H1 (cell line): ENCODE results near the gene ZNF804B. TPM values are rescaled to one million over a fixed set of nuclear protein-coding genes. Genes with fewer than 3 reads are reported as not detected.

Experiments used
- CHD2 ChIP-seq: IDR thresholded peaks from 2 replicates; pipeline ENCODE4 v1.6.1; 2012; ENCODE audit warnings: low read length, improper control_type of control experiment
- CTBP2 ChIP-seq: IDR thresholded peaks from 2 replicates; pipeline ENCODE4 v1.7.0; 2011; ENCODE audit warnings: borderline replicate concordance, mild to moderate bottlenecking, moderate library complexity, mixed read lengths, low read length; ENCODE audit not compliant: insufficient read depth, insufficient read length
- GABPA ChIP-seq: IDR thresholded peaks from 2 replicates; pipeline ENCODE4 v1.6.1; 2011; ENCODE audit warnings: mild to moderate bottlenecking, low read length, moderate library complexity, borderline replicate concordance; ENCODE audit not compliant: insufficient read depth
- HDAC2 ChIP-seq, 2 experiments: fragments of 300-600 bp in 1 of 2; sonication (generic) in 1 of 2; IDR thresholded peaks; 2 replicates each; pipeline ENCODE4 v1.6.1; 2011 to 2012; ENCODE audit warnings: low read depth in 2 of 2, low read length in 2 of 2, mild to moderate bottlenecking in 2 of 2, moderate library complexity in 2 of 2, borderline replicate concordance in 1 of 2, inconsistent platforms in 1 of 2
- KDM1A ChIP-seq: fragments of 200-600, 300-600 bp; sonication (generic); IDR thresholded peaks from 2 replicates; pipeline ENCODE4 v1.7.1; 2016; ENCODE audit warnings: mild to moderate bottlenecking, low read length, borderline replicate concordance
- NANOG ChIP-seq: IDR thresholded peaks from 2 replicates; pipeline ENCODE4 v1.6.1; 2011; ENCODE audit warnings: low read length, low read depth, mild to moderate bottlenecking, inconsistent platforms; ENCODE audit not compliant: insufficient read depth, poor library complexity, severe bottlenecking
- RXRA ChIP-seq: IDR thresholded peaks from 2 replicates; pipeline ENCODE4 v1.6.1; 2011; ENCODE audit warnings: low read depth, mild to moderate bottlenecking, low read length, moderate library complexity; ENCODE audit not compliant: insufficient read depth
- SP4 ChIP-seq: IDR thresholded peaks from 2 replicates; pipeline ENCODE4 v1.6.1; 2012; ENCODE audit warnings: low read length, inconsistent platforms
- SRF ChIP-seq: IDR thresholded peaks from 2 replicates; pipeline ENCODE4 v1.6.1; 2011; ENCODE audit warnings: mild to moderate bottlenecking, low read depth, low read length, moderate library complexity
- TAF7 ChIP-seq: optimal IDR thresholded peaks from 2 replicates; pipeline ENCODE3; 2011; ENCODE audit warnings: low read depth, mild to moderate bottlenecking, inconsistent platforms, low read length, moderate library complexity, borderline replicate concordance
- polyA plus RNA-seq, 7 experiments: library from polyadenylated mRNA; depleted of rRNA in 3 of 7; stranded (reverse) in 5 of 7; unstranded in 2 of 7; fragments of >200 nt in 5 of 7; fragments of 200-250 nt in 2 of 7; gene quantifications; 1 replicate in 5 of 7; 2 replicates in 1 of 7; 4 replicates in 1 of 7; pipeline versions ENCODE4 v1.2.1 to v1.2.3, GENCODE V29; 2011 to 2013; ENCODE audit warnings: missing spikeins in 2 of 7, mixed read lengths in 2 of 7
- total RNA-seq: library from RNA; stranded (reverse); fragmentation: NEBNext Ultra II Directional; extraction: Animal tissue kit (Norgen Biotek cat#: 25700); gene quantifications from 2 replicates; pipeline ENCODE4 v1.2.1, GENCODE V29; 2021
- TF ChIP-seq, protein P1 (sequence below): fragments of 300-600 bp; sonication (generic); IDR thresholded peaks from 2 replicates; pipeline ENCODE4 v1.7.1; 2012; ENCODE audit warnings: low read length, moderate library complexity, mild to moderate bottlenecking, inconsistent platforms; ENCODE audit not compliant: insufficient replicate concordance

ZNF804B gene
- total and polyA plus RNA-seq, 2 of the 8 experiments (the other 6 are each of a cell fraction or from before 2014, with no cell fraction given) = not detected

DNA sequence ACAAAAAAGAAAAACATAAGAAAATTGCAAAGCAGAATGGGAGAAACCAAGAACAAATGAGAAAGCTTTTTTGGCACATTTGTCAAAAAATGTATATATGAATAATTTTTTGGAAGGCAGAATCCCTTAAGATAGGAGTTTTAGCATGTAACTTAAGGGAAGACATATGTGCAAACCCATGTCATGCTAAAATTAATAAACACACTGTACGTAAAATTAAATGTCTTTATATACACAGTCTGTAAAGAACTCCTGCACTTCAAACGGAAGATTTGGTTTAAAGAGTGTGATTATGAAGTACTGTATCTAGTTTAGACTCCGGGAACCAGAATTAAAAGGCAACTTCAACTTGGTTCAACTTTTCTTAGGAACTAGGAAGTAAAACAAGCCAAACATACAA is 405.9 kb downstream of the ZNF804B start (continued):
- TF ChIP-seq, protein P1, sequence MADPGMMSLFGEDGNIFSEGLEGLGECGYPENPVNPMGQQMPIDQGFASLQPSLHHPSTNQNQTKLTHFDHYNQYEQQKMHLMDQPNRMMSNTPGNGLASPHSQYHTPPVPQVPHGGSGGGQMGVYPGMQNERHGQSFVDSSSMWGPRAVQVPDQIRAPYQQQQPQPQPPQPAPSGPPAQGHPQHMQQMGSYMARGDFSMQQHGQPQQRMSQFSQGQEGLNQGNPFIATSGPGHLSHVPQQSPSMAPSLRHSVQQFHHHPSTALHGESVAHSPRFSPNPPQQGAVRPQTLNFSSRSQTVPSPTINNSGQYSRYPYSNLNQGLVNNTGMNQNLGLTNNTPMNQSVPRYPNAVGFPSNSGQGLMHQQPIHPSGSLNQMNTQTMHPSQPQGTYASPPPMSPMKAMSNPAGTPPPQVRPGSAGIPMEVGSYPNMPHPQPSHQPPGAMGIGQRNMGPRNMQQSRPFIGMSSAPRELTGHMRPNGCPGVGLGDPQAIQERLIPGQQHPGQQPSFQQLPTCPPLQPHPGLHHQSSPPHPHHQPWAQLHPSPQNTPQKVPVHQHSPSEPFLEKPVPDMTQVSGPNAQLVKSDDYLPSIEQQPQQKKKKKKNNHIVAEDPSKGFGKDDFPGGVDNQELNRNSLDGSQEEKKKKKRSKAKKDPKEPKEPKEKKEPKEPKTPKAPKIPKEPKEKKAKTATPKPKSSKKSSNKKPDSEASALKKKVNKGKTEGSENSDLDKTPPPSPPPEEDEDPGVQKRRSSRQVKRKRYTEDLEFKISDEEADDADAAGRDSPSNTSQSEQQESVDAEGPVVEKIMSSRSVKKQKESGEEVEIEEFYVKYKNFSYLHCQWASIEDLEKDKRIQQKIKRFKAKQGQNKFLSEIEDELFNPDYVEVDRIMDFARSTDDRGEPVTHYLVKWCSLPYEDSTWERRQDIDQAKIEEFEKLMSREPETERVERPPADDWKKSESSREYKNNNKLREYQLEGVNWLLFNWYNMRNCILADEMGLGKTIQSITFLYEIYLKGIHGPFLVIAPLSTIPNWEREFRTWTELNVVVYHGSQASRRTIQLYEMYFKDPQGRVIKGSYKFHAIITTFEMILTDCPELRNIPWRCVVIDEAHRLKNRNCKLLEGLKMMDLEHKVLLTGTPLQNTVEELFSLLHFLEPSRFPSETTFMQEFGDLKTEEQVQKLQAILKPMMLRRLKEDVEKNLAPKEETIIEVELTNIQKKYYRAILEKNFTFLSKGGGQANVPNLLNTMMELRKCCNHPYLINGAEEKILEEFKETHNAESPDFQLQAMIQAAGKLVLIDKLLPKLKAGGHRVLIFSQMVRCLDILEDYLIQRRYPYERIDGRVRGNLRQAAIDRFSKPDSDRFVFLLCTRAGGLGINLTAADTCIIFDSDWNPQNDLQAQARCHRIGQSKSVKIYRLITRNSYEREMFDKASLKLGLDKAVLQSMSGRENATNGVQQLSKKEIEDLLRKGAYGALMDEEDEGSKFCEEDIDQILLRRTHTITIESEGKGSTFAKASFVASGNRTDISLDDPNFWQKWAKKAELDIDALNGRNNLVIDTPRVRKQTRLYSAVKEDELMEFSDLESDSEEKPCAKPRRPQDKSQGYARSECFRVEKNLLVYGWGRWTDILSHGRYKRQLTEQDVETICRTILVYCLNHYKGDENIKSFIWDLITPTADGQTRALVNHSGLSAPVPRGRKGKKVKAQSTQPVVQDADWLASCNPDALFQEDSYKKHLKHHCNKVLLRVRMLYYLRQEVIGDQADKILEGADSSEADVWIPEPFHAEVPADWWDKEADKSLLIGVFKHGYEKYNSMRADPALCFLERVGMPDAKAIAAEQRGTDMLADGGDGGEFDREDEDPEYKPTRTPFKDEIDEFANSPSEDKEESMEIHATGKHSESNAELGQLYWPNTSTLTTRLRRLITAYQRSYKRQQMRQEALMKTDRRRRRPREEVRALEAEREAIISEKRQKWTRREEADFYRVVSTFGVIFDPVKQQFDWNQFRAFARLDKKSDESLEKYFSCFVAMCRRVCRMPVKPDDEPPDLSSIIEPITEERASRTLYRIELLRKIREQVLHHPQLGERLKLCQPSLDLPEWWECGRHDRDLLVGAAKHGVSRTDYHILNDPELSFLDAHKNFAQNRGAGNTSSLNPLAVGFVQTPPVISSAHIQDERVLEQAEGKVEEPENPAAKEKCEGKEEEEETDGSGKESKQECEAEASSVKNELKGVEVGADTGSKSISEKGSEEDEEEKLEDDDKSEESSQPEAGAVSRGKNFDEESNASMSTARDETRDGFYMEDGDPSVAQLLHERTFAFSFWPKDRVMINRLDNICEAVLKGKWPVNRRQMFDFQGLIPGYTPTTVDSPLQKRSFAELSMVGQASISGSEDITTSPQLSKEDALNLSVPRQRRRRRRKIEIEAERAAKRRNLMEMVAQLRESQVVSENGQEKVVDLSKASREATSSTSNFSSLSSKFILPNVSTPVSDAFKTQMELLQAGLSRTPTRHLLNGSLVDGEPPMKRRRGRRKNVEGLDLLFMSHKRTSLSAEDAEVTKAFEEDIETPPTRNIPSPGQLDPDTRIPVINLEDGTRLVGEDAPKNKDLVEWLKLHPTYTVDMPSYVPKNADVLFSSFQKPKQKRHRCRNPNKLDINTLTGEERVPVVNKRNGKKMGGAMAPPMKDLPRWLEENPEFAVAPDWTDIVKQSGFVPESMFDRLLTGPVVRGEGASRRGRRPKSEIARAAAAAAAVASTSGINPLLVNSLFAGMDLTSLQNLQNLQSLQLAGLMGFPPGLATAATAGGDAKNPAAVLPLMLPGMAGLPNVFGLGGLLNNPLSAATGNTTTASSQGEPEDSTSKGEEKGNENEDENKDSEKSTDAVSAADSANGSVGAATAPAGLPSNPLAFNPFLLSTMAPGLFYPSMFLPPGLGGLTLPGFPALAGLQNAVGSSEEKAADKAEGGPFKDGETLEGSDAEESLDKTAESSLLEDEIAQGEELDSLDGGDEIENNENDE = no peak
- no peak for TF ChIP-seq RXRA
- TF ChIP-seq SP4 = no peak
- no peak for TF ChIP-seq CHD2
- no peak for TF ChIP-seq HDAC2 (IDR thresholded peaks at IDR 0.05; ENCODE audit: borderline replicate concordance in 1 of 2, low read depth in 2 of 2, low read length in 2 of 2)
- TF ChIP-seq TAF7 = no peak
- TF ChIP-seq NANOG = no peak
- no peak for TF ChIP-seq CTBP2
- TF ChIP-seq GABPA = no peak
- no peak for TF ChIP-seq SRF
- no peak for TF ChIP-seq KDM1A
